ENCODE results near the gene MED8.

GRCh38 chr1:43405219-43405875 lies 15.7 kb upstream of the MED8 start:
- TF ChIP-seq EZH2 (IDR thresholded peaks at IDR 0.05) (no peak), FOXP2 (optimal IDR thresholded peaks at IDR 0.05; ENCODE audit: control extremely low read depth, extremely low read length, insufficient read depth) (no peak), POLR2AphosphoS5 (IDR thresholded peaks at IDR 0.05; ENCODE audit: borderline replicate concordance, low read depth, low read length) (no peak)
